ENCODE data around the gene TTC3.

Gene TTC3

GRCh38 chr21:37226041-37226920 lies 153.2 kb downstream of the TTC3 start:
- no peak for DNase-seq (ENCODE audit: extremely low read depth, low read depth)
- TF ChIP-seq CTCF (IDR thresholded peaks at IDR 0.05; ENCODE audit: low read depth, low read length) = no peak

GRCh38 chr21:37227071-37228002 lies 154.3 kb downstream of the TTC3 start:
- no peak for DNase-seq (ENCODE audit: extremely low read depth, low read depth)
- no peak for TF ChIP-seq CTCF (IDR thresholded peaks at IDR 0.05; ENCODE audit: low read depth, low read length)

- DNase-seq (ENCODE audit: extremely low read depth, low read depth) = no peak
- no peak for TF ChIP-seq CTCF (IDR thresholded peaks at IDR 0.05; ENCODE audit: low read depth, low read length)
Observed at GRCh38 chr21:37228003-37228400, 154.9 kb downstream of the TTC3 start.

- no peak for TF ChIP-seq CTCF (IDR thresholded peaks at IDR 0.05; ENCODE audit: low read depth, low read length)
- no peak for DNase-seq (ENCODE audit: extremely low read depth, low read depth)
Observed at GRCh38 chr21:37230632-37231248, 157.7 kb downstream of the TTC3 start.

GRCh38 chr21:37231249-37231645 lies 158.2 kb downstream of the TTC3 start:
- TF ChIP-seq CTCF (IDR thresholded peaks at IDR 0.05; ENCODE audit: low read depth, low read length) = no peak
- DNase-seq (ENCODE audit: extremely low read depth, low read depth) = no peak

- no peak for TF ChIP-seq CTCF (IDR thresholded peaks at IDR 0.05; ENCODE audit: low read depth, low read length)
- DNase-seq (ENCODE audit: extremely low read depth, low read depth) = no peak
Observed at GRCh38 chr21:37231671-37232070, 158.6 kb downstream of the TTC3 start.

All from AG09319 (cell line).